ENCODE results near the gene FGF4.

DNA sequence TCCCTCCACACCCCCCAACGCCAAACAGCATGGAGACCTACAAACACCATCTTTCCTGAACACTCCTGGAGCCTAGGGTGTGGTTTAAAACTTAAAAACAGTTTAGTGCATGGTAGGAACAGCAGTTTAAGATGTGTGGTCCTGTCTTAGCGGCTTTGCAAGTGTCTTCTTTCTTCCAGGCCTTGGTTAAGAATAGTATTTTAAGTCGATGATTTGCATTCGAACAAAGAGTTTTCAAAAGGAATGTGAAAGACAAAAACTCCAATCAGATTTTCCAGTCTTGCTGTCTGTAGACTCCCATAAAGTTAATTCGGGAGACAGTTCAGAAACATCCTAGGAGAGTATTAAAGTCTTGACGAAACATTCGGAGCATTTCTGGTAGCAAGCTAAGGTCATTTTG is 3.7 kb downstream of the FGF4 start:
- no peak for TF ChIP-seq POLR2A (IDR thresholded peaks at IDR 0.05; ENCODE audit: low read length)
- no peak for TF ChIP-seq GATA1 (IDR thresholded peaks at IDR 0.05; ENCODE audit: low read depth, low read length)

Measured in erythroblast (primary cell).